COR-L47 (cell line): ENCODE measurements around the gene WHAMM.
"Not testable (repeated sequence)": the region's sequence is repeated elsewhere in the genome, so short reads cannot be mapped to it uniquely, and the experiment has no call there.

Experiments used
- DNase-seq: peaks from one replicate; lab custom pipeline; 2025; lab: John Stamatoyannopoulos, UW

WHAMM gene

DNA sequence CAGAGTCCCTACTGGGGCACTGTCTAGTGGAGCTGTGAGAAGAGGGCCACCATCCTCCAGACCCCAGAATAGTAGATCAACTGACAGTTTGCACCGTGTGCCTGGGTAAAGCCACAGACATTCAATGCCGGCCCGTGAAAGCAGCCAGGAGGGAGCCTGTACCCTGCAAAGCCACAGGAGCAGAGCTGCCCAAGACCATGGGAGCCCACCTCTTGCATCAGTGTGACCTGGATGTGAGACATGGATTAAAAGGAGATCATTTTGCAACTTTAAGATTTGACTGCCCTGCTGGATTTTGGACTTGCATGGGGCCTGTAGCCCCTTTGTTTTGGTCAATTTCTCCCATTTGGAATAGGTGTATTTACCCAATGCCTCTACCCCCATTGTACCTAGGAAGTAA, 56.6 kb downstream of the WHAMM start:
- DNase-seq, result not testable (repeated sequence)

- DNase-seq, result no peak
Measured at GRCh38 chr15:82870727-82871320, 61.4 kb downstream of the WHAMM start.

DNA sequence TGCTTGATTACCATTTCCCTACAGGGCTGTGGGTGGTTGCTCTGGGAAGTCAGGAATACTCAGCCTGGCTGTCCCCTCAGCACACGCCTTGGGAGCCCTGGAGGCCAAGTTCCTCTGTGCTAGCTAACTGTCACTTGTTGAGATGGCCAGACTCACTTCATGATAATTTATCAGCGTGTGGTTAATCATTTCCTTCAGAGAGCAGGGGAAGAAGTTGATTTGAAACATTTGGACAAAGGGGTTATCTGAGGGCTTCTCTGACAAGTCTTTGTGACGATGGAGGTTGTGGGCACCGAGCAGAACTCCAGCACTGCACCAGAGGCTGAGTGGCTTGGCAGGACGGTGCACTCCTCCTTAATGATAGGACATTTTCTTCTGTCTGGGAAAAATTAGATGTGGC, 61.9 kb downstream of the WHAMM start:
- no peak for DNase-seq

DNA sequence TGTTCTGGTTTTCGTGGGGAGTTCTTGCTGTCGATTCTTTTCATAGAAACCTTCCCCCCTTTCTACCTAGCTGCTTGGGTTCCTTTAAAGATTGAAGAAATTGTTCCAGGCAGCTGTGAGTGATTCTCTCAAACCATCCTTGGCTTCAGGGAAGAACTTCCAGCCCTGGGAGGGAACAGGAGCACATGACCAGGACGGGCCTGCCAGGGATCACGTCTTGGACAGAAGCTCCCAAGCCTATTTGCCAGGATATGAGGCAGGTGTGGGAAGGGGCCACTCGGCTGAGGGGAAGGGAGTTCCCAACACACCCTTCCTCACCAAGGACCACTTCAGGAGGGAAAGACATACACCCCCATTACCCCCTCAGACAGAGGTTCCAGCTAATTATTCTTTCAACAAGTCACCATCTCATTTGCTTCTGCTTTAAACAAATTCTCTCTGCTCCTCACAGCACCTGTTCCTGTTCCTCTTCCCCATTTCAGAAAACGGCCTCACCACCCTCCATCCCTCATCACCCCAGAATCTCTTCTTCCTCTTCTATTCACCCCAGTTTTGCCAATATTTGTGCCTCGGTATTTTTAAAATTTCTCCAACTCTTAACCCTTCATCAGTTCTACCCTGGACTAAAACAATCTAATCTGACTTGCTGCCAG, 62.5 kb downstream of the WHAMM start:
- DNase-seq, result no peak

DNA sequence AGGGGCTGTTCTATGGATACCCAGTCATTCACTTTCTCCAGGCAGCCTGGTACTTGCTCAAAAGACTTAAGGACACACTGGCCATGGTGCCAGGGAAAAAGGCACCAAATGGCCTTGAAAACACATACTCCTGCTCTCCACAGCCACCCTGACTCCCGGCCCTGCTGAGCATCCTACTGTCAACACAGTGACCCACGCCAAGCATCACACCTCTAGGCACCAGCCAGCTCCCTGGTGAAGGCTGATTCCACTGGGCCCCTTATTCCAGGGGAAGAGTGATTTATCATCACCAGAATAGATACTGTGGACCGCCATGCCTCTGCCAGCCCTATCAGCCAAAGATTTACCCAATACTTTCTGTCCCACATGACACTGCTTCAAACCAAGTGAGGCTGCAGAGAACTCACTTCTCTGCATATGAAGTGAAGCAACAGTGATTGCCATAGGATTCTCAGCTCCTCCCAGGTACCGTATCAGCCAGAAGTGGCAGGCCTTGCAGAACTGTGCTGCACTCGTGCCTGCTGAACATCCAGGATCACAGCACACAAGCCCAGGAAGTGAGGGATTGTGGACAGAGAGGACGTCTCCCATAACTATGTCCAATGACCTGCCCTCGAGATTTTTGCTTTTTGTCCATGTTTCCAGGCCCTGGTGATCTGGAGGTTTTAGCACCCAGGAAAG, 63.7 kb downstream of the WHAMM start:
- DNase-seq, result no peak

- DNase-seq, result no peak
Measured at GRCh38 chr15:82874267-82874666, 64.8 kb downstream of the WHAMM start.

DNA sequence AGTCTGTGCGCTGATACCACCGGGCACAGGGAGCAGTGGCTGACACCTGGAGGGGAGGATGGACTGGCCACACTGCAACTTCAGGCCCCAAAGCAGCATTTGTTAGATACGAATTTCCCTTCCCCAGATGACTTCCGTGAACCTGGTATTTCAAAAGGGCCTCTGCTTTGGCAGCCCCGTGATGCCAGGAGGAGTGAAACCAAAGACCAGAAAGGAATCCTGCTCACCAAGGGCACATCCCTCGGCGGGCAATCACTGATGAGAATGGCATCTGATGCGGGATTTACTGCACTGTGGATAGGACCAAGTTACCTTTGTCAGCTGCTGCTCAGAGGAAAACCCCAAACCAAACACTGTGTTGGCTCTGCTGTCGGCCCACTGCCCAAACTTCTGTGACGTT, 65.5 kb downstream of the WHAMM start:
- DNase-seq, result no peak

- no peak for DNase-seq
Measured at GRCh38 chr15:82875411-82876003, 66.1 kb downstream of the WHAMM start.

GRCh38 chr15:82877825-82878224, 68.4 kb downstream of the WHAMM start:
- DNase-seq, result no peak

DNA sequence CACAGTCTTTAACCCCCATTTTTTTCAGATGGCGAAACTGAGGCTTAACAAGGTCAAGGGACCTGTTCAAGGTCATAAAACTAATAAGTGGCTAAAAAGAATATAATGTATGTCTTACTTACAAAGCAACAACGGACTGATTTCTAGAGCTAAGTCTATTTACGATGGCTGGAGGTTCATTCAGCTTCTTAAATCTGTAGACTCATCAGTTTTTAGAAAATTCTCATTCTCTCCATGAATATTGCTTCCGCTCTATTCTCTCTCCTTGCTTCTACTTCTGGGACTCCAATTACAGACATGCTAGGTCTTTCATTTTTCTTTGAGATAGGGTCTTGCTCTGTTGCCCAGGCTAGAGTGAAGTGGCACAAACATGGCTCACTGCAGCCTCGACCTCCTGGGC, 68.9 kb downstream of the WHAMM start:
- no peak for DNase-seq

DNA sequence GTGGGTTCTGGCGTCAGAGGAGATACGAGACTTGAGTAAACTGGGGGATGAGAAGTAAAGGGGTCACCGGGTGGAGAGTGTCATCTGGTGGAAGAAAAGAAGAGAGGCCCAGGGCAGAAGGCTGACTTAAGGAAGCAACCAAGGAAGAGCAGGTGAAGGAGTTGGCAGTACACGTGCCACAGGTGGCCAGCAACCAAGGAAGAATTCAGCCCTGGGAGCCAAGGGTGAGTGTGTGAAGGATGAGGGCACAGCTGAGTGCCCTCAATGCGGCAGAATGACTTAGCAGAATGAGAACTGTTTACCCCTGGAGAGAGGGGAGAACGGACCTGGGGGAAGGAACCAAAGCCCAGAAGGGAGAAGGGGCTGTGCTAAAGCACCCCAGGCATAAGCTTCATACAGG, 71.3 kb downstream of the WHAMM start:
- no peak for DNase-seq

DNA sequence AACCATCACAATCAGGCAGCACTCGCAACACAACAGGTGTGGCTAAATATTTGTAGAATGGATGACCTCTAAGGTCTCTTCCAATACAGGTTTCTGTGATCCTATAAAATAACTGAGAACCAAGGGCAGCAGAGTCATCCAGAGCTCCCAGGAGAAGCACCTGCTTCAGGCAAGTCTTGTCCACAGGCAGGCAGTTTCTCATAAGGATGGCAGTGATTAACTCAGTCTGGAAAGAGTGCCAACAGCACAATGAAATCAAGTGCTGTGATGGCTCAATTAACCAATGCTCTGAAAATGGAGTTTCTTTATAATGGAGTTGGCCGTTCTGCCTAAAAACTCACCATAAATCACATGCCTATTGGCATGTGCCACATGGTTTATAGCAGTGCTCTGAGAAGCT, 72.3 kb downstream of the WHAMM start:
- no peak for DNase-seq

GRCh38 chr15:82882273-82882928, 73.0 kb downstream of the WHAMM start:
- no peak for DNase-seq
